H7 (cell line): Measurements from ENCODE around the gene ZDHHC14. TPM values are rescaled to one million over a fixed set of nuclear protein-coding genes. Genes with fewer than 3 reads are reported as not detected.
A peak's percentile ranks its signal among the peaks of the same experiment; 100 is the strongest.
"Not testable (repeated sequence)": the region's sequence is repeated elsewhere in the genome, so short reads cannot be mapped to it uniquely, and the experiment has no call there.

ENCODE experiments used
- DNase-seq: peaks from one replicate; pipeline ENCODE4 v3.0.0; 2012
- H3K27me3 ChIP-seq: 2 replicates; pipeline ENCODE4 v1.6.0; 2011; ENCODE audit warnings: mild to moderate bottlenecking, low read length; ENCODE audit not compliant: control insufficient read depth, insufficient read depth
- H3K36me3 ChIP-seq: replicated peaks from 2 replicates; pipeline ENCODE4 v1.5.1; 2011; ENCODE audit warnings: low read length; ENCODE audit not compliant: control insufficient read depth, insufficient read depth
- H3K4me3 ChIP-seq: 2 replicates; pipeline ENCODE4 v1.5.1; 2011; ENCODE audit warnings: low read depth, mild to moderate bottlenecking, control low read depth, low read length, moderate library complexity; ENCODE audit not compliant: insufficient read depth
- total RNA-seq: library from RNA; depleted of rRNA; stranded (reverse); fragments of >200 nt; shearing (Covaris generic); gene quantifications from 2 replicates; pipeline ENCODE4 v1.2.3, GENCODE V29; 2014

ZDHHC14 gene
- total RNA-seq, 1 experiment from 2014 or later = 1.1 TPM

DNA sequence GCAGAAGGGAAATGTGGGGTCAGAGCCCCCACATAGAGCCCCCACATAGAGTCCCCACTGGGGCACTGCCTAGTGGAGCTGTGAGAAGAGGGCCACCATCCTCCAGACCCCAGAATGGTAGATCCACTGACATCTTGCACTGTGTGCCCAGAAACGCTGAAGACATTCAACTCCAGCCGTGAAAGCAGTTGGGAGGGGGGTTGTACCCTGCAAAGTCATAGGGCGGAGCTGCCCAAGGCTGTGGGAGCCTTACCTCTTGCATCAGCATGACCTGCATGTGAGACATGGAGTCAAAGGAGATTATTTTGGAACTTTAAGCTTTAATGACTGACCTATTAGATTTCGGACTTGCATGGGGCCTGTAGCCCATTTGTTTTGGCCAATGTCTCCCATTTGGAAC, 209.7 kb downstream of the ZDHHC14 start:
- not testable (repeated sequence) for H3K4me3 ChIP-seq, H3K36me3 ChIP-seq, H3K27me3 ChIP-seq, DNase-seq

DNA sequence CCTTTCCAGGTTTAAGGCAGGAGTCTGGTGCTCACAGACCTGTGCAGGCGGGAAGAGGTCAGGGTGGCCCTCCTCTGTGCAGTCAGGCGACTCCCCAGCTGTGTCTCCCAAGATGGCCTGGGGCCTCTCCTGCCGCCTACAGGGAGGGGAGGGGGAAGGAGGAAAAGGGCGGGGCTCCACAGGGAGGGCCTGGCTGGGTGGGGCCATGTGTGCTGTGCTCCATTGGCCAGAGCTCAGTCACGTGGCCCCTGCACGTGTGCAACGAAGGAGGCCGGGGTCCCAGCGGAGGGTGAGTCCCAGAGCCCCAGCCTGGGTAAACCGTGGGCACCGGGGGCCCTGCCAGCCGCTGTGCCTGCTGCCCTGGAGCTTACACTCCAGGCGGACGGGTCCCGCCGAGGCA, 211.6 kb downstream of the ZDHHC14 start:
- Histone ChIP-seq H3K4me3 (no peak overlapping the region), H3K36me3 (no peaks in the 10 kb centered on the region), H3K27me3 (no peaks in the 10 kb centered on the region)
- no peak for DNase-seq

- no peaks in the 10 kb centered on the region for H3K36me3 ChIP-seq
- DNase-seq = no peak
- H3K27me3 ChIP-seq = no peaks in the 10 kb centered on the region
- no peak overlapping the region for H3K4me3 ChIP-seq
Measured at GRCh38 chr6:157592980-157593379, 212.0 kb downstream of the ZDHHC14 start.

- Histone ChIP-seq H3K27me3 (no peaks in the 10 kb centered on the region), H3K4me3 (no peak overlapping the region), H3K36me3 (no peaks in the 10 kb centered on the region)
- no peak for DNase-seq
Measured at GRCh38 chr6:157593596-157593995, 212.6 kb downstream of the ZDHHC14 start.

- Histone ChIP-seq H3K27me3 (no peaks in the 10 kb centered on the region), H3K36me3 (no peaks in the 10 kb centered on the region), H3K4me3 (no peak overlapping the region)
- DNase-seq = no peak
Measured at GRCh38 chr6:157594292-157594691, 213.3 kb downstream of the ZDHHC14 start.

DNA sequence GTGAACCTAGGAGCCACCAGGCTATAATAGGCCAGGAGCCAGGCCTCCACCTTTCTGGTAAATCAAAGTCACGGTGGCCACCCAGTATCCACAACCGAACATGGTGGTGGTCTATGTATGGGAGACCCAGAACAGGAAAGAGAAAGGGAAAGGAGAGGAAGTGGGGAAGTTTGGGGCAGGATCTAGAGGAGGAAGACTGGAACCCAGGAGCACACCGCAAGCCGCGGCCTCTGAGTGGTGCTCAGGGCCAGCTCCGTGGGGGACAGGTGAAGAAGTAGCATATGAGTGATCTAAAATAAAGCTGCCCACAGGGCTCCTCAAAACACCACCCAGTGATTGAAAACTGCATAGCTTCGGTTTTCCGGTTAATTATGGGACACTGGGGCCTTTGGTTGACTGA, 214.8 kb downstream of the ZDHHC14 start:
- H3K4me3 ChIP-seq = no peak overlapping the region

GRCh38 chr6:157596461-157596860, 215.5 kb downstream of the ZDHHC14 start:
- no peak for DNase-seq
- H3K4me3 ChIP-seq = no peak overlapping the region
- H3K36me3 ChIP-seq = no peaks in the 10 kb centered on the region
- H3K27me3 ChIP-seq = no peaks in the 10 kb centered on the region

More for the DNA sequence above, 214.8 kb downstream of the ZDHHC14 start:
- DNase-seq = no peak
- Histone ChIP-seq H3K27me3 (no peaks in the 10 kb centered on the region), H3K36me3 (no peaks in the 10 kb centered on the region)

DNA sequence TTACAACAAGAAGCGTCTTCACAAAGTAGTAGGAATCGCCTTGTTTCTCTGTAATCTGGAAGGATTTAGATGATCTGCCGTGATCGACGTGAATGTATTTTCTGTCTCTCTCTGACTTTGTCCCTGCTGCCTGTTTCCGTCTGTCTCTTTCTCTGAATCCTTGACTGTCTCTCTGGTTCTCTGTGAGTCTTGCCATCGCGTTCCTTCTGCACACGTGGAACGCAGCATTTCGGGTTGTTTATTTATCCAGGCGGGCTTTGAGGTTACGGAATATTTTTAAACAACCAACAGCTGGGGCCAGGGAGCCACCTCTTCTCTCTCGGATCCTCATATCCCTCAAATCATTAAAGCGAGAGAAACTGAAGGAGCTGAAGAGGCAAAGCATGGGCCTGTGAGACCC, 215.9 kb downstream of the ZDHHC14 start:
- no peaks in the 10 kb centered on the region for H3K27me3 ChIP-seq
- H3K4me3 ChIP-seq = no peak overlapping the region
- no peak for DNase-seq
- no peaks in the 10 kb centered on the region for H3K36me3 ChIP-seq

GRCh38 chr6:157597461-157598312, 216.7 kb downstream of the ZDHHC14 start:
- no peaks in the 10 kb centered on the region for H3K36me3 ChIP-seq
- peak; percentile 82 for DNase-seq
- no peak overlapping the region for H3K4me3 ChIP-seq
- H3K27me3 ChIP-seq = no peaks in the 10 kb centered on the region

DNA sequence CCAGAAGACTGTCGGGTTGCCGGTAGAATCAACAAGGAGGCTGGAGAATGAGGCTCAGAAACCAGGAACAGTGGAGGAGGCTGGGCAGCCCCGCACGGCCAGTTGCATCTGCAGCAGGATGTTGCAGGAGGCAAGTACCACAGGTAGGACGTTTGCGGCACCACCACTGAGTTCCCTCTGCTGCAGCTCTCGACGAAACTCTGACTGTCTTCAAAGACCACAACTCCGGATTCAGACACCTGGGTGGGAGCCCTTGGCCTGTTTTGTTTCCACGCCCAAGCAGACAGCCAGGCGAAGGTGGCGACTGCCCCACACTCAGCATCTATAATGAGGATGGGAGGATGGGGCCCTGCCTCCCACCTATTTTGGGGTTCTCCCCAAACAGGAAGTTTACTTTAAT, 218.2 kb downstream of the ZDHHC14 start:
- no peak overlapping the region for H3K4me3 ChIP-seq
- H3K27me3 ChIP-seq = no peaks in the 10 kb centered on the region
- no peaks in the 10 kb centered on the region for H3K36me3 ChIP-seq
- DNase-seq = no peak

GRCh38 chr6:157600807-157601206, 219.8 kb downstream of the ZDHHC14 start:
- H3K36me3 ChIP-seq = no peaks in the 10 kb centered on the region
- H3K27me3 ChIP-seq = no peaks in the 10 kb centered on the region
- no peak for DNase-seq
- H3K4me3 ChIP-seq = no peak overlapping the region

DNA sequence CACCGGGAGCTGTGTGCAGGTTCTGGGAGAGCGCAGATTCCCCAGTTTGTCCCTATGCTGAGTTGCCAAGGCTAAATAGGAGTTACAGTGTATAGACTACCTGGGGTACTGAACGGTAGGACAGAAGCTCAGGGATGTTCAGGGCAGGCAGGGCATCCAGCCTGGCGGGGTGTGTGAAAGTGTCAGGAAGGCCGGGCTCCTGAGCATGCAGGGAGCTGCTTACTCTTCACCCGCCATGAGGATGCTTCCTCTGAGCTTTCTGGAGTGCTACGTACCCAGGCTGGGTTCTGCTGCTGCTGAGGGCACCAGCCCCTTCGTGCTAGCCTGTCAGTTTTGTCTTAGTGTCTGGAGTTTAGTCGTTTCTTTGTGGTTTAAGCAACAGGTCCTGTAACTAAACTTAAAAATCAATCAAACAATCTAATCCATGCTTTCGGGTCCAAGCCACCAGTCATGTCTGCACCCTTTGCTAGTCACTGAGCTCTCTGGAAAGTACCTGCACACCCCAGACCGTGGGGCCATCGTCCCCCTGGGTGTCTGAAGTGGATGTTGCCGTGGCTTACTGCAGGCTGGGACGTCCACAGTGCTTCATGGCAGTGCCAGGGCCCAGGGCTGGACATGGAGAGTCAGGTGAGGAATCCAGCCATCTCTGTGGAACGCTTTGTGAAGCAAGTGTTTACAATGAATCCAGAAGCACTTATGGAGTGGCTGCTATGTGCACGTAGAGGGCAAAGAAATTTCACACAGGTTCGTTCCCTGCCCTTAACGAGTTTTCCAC, 221.7 kb downstream of the ZDHHC14 start:
- DNase-seq = no peak
- H3K27me3 ChIP-seq = no peaks in the 10 kb centered on the region
- H3K4me3 ChIP-seq = no peak overlapping the region
- no peaks in the 10 kb centered on the region for H3K36me3 ChIP-seq

- DNase-seq = no peak
- H3K36me3 ChIP-seq = no peaks in the 10 kb centered on the region
Measured at GRCh38 chr6:157603314-157603940, 222.4 kb downstream of the ZDHHC14 start.

DNA sequence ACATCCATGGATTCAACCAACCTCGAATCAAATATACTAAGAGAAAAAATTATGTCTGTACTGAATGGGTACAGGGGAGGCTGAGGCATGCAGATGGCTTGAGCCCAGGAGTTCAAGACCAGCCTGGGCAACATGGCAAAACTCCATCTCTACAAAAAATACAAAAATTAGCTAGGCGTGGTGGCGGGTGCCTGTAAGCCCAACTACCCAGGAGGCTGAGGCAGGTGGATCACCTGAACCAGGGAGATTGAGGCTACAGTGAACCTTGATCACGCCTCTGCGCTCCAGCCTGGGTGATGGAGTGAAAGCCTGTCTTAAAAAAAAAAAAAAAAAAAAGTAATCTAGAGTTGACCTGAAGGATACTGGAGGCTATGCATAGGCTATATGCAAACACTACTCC, 223.0 kb downstream of the ZDHHC14 start:
- H3K27me3 ChIP-seq = no peaks in the 10 kb centered on the region
- H3K36me3 ChIP-seq = no peaks in the 10 kb centered on the region
- H3K4me3 ChIP-seq = no peak overlapping the region
- DNase-seq = no peak

More at GRCh38 chr6:157603314-157603940, 222.4 kb downstream of the ZDHHC14 start:
- Histone ChIP-seq H3K4me3 (no peak overlapping the region), H3K27me3 (no peaks in the 10 kb centered on the region)

GRCh38 chr6:157604816-157605215, 223.8 kb downstream of the ZDHHC14 start:
- Histone ChIP-seq H3K4me3 (no peak overlapping the region), H3K36me3 (no peaks in the 10 kb centered on the region)
- DNase-seq = no peak

More at GRCh38 chr6:157604816-157605215, 223.8 kb downstream of the ZDHHC14 start:
- H3K27me3 ChIP-seq = no peaks in the 10 kb centered on the region
